ENCODE results near the gene LGALS12.
"Not testable (repeated sequence)": the region's sequence is repeated elsewhere in the genome, so short reads cannot be mapped to it uniquely, and the experiment has no call there.

DNA sequence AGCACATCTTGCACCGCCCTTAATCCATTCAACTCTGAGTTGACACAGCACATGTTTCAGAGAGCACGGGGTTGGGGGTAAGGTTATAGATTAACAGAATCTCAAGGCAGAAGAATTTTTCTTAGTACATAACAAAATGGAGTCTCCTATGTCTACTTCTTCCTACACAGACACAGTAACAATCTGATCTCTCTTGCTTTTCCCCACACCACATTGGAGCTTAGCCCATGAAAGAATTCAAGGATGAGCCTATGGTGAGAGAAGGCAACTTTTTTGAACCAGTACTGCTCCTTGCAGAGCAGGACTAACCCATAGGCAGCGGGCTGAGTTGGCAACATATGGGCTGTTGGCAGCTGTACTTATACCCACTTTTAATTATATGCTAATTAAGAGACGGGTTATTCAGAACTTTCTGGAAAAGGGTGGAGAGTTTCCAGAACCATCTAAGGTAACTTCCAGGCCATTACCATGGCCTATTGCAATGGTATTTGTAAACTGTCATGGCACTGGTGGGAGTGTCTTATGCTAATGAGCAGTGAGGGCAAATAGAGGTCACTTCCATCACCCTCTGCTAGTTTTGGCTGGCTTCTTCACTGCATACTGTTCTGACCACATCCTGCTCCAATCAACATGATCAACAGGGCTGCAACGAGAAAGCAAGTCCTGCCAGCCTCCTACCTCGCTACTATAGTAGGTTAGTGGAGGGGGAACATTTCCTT is 25.3 kb downstream of the LGALS12 start:
- not testable (repeated sequence) for TF ChIP-seq EZH2 (IDR thresholded peaks at IDR 0.05; ENCODE audit: borderline replicate concordance, low read length)
- TF ChIP-seq, protein P1, sequence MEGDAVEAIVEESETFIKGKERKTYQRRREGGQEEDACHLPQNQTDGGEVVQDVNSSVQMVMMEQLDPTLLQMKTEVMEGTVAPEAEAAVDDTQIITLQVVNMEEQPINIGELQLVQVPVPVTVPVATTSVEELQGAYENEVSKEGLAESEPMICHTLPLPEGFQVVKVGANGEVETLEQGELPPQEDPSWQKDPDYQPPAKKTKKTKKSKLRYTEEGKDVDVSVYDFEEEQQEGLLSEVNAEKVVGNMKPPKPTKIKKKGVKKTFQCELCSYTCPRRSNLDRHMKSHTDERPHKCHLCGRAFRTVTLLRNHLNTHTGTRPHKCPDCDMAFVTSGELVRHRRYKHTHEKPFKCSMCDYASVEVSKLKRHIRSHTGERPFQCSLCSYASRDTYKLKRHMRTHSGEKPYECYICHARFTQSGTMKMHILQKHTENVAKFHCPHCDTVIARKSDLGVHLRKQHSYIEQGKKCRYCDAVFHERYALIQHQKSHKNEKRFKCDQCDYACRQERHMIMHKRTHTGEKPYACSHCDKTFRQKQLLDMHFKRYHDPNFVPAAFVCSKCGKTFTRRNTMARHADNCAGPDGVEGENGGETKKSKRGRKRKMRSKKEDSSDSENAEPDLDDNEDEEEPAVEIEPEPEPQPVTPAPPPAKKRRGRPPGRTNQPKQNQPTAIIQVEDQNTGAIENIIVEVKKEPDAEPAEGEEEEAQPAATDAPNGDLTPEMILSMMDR (conservative IDR thresholded peaks at IDR 0.05 in 1 of 2, IDR thresholded peaks at IDR 0.05 in 1 of 2; ENCODE audit: extremely low read depth in 1 of 2, insufficient read depth in 1 of 2, low read depth in 1 of 2, low read length in 2 of 2), result not testable (repeated sequence)

Data from mammary epithelial cell (primary cell).